Measurements from ENCODE around the gene CBLC.

The CBLC gene

DNA sequence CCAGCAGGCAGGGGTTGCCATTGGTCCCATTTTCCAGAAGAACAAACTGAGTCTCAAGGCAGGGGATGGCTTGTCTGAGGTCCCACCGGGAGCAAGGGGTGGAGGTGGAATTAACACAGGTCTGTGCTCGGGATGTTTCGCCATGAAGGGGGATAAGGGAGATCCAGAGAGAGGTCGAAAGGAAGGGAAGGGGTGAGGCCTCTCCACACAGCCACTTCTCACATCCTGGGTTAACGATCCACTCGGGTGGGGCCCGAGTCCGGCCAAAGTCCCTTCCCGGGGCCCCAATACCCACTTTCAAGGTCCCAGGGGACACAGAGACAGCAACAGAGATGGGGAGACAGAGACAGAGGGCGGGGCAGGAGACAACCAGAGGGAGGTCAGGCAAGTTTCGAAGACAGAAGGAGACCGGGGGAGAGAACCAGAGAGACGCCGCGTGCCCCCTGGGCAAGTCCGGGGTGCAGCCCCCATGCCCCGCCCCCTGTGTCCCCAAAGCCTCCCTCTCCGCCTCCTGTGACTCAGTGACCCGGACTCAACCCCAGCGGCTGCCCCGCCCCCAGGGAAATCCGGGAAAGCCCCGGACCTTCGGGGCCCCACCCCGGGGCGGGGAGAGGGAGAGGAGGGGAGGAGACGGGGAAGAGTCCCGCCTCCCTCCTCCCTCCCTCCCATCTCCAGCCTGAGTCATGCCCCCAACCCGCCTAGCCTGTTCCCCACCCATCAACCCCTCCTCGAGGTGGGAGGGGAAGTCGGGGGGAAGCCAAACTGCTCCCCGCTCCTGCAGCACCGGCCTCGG is 30.5 kb upstream of the CBLC start:
- peak; percentile 95 for DNase-seq (ENCODE audit: low spot score)

DNA sequence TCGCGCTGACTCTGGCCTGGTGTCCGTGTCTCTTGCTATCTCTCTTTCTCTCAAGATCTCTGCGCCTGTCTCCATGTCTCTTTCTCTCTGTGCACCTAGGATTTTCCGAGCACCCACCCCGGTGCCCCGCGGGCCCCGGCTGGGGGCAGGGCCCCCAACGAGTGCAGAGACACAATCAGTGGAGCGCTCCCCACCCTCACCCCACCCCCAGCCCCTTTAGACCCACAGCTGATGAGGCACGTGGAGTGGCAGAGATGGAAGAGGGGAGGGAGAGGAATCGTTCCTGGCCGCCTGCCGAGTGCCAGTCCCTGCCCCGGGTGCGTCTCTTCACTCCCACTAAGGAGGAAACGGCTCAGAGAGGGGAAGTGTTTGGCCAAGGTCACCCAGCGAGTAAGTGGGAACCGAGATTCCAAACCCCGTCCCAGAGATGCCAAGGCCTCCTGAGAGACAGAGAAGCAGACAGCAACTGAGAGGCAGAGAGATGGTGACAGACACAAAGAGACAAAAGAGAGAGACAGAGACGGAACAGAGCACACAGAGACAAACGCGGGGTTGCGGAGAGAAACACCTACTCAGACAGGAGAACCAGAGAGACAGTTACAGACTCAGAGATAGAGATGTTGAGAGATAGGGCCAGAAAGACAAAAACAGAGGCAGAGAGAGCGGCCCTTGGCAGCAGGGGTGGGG is 29.8 kb upstream of the CBLC start:
- DNase-seq (ENCODE audit: low spot score), result peak; percentile 39

GRCh38 chr19:44748426-44749254 is 29.1 kb upstream of the CBLC start, which contains the start of gene BCL3:
BCL3 (plus strand) TSS chr19:44748708; CDS start chr19:44748791, 83 bp downstream.
- DNase-seq (ENCODE audit: low spot score), result peak; percentile 67

DNA sequence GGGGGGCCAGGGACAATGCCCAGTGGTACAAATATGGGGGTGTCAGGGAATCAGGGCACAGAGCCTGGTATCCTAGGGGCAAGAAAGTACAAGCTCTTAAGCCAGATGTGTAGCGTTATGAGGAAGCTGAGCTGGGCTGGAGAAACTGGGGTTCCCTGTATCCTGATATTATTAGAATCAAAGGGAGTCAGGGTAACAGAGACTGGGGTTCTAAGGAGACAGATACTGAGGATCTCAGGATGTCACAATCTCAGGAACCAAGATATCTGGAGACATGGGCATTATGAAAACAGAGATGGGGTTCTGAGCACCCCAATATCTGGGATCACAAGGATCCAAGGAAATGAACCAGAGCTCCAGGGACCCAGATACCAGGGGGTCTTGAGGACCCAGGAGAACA is 28.4 kb upstream of the CBLC start:
- DNase-seq (ENCODE audit: low spot score), result no peak

- no peak for DNase-seq (ENCODE audit: low spot score)
Measured at GRCh38 chr19:44749994-44750393, 27.7 kb upstream of the CBLC start.

DNA sequence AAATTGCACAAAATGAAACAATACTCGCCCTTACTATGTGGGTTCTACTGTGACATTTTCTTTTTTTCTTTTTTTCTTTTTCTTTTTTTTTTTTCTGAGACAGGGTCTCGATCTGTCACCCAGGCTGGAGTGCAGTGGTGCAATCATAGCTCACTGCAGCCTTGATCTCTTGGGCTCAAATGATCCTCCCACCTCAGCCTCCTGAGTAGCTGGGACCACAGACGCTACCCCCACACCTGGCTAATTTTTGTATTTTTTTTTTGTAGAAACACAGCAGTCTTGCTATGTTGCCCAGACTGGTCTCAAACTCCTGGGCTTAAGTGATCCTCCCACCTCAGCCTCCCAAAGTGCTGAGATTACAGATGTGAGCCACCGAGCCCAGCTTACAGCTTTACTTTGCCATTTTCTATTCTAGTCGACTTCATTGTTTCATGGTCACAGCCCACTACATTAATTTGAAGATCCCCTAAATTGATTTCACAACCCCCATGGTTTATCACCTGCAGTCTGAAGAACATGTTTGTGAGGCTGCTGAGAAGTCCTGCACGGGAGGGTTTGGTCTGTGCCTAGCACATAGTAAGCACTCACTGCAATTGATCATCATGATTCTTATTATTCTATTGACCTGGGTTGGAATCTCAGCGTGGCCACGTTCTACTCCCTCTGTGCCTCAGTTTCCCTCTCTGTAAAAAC is 25.4 kb upstream of the CBLC start:
- no peak for DNase-seq (ENCODE audit: low spot score)

DNA sequence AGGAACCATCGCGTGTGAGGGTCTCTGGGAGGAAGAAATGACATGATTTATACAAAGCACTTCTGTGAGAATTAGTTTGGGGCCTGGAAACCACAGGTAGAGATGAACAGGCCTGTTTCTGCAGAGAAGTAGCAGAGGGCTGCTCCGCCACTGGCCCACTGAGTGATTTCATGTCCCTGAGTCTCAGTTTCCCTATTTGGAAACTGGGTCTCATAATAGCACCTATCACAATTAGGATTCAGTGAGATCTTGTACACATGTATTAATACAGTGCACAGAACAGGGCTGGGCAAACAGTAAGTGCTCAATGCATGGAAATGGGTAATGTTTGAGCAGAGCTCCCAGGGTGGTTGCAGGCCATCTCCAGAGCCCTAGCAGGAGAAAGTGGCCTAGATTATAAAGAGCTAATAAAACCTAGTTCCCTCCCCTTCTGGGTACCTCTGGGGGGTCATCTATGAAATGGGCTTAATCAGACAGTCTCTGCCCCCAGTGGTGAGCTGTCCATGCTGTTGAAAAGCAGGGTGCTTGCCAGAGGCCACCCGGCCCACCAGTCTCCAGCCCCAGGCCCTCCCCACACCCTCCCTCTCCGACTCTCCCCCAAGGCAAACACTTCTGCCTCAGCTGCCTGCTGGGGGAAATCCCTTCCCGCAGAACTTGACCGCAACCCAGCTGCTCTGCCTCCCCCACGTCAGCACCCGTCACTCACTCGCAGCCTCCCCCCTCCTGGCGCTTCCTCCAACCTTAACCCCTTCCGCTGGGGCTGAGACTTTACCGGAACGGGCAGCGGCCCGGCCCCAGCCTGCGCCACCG is 24.7 kb upstream of the CBLC start:
- DNase-seq (ENCODE audit: low spot score), result peak; percentile 82

GRCh38 chr19:44753626-44753931 is 24.1 kb upstream of the CBLC start:
- DNase-seq (ENCODE audit: low spot score), result no peak

DNA sequence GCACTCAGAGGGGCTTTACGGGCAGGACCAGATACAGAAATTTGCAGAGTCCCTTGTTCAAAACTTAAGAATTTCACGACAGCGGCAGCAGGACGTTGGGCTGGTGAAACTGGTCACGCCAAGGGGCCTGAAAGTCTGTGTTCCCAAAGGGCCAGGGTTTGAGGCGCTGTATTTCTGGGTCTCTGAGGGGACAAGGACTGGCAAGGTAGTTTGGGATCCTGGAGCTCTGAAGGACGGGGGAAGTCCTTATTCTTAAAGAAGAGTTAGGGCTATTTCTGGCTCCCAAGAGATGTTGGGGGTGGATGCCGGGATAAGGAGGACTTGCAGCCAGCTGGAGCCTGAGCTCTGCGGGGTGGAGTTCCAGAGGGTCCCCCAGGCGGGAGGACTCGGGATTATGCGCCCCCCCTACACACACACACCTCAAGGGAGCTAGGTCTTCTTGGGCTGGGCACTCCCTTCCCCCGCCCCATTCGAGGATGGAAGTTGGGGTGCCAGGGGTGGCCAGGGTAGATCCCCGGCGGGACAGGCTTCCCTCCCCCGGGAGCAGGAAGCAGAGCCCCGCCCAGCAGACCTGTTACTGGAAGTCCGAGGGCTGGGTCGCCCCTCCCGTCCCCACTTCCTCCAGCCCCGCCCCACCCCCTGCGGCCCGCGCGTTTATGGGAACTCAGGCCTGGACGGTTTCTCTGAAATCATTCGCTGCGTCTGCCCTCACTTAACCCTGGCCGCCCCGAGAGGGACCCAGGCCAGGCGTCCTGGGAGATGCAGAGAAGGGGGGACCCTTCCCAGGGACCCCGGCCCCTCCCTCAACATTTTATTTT is 23.5 kb upstream of the CBLC start:
- DNase-seq (ENCODE audit: low spot score), result peak; percentile 74

- DNase-seq (ENCODE audit: low spot score), result no peak
Measured at GRCh38 chr19:44754750-44755080, 23.0 kb upstream of the CBLC start.

- no peak for DNase-seq (ENCODE audit: low spot score)
Measured at GRCh38 chr19:44755219-44755618, 22.5 kb upstream of the CBLC start.

DNA sequence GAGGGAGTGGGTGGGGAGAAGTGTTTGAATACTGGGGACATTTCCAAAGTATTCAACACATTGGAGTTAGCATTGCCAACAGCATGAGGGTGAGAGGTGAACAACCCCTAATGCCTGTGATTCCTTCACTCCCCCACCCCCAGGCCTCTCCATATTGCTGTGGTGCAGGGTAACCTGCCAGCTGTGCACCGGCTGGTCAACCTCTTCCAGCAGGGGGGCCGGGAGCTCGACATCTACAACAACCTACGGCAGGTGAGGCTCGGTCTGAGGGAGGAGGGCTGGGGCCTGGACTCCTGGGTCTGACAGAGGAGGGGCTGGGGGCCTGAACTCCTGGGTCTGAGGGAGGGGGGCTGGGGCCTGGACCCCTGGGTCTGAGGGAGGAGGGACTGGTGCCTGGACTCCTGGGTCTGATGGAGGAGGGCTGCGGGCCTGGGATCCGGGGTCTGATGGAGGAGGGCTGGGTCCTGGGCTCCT is 21.6 kb upstream of the CBLC start:
- no peak for DNase-seq (ENCODE audit: low spot score)

- peak; percentile 38 for DNase-seq (ENCODE audit: low spot score)
Measured at GRCh38 chr19:44757057-44757734, 20.5 kb upstream of the CBLC start.

DNA sequence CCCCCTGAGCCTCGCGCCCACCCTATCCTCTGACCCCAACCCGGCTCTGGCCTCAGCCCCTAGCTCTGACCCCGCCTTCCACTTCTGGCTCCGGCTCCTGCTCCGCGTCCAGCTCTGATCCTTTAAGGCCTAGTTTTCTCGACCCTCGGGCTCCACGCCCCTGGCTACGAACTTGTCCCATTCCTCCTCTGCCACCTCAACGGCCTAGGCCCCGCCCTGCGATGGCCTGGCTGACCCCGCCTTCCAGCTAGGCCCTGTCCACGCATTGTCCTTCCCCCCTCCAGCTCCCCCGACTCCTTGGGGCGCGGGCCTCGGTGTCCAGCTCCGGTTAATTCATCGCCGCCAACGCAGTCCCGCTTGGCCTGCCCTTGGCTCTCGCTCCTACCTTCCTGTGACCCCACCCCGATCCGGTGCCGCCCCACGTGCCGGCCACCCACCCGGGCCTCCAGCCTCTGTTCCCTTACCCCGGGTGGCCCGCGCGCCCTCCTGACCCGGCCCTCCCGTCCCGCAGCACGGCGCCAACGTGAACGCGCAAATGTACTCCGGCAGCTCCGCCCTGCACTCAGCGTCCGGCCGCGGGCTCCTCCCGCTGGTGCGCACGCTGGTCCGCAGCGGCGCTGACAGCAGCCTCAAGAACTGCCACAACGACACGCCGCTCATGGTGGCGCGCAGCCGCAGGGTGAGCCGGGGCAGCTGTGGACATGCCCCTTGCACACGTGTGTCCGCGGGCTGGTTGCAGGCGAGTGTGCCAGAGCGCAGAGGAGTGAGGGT is 19.8 kb upstream of the CBLC start:
- DNase-seq (ENCODE audit: low spot score), result peak; percentile 47

DNA sequence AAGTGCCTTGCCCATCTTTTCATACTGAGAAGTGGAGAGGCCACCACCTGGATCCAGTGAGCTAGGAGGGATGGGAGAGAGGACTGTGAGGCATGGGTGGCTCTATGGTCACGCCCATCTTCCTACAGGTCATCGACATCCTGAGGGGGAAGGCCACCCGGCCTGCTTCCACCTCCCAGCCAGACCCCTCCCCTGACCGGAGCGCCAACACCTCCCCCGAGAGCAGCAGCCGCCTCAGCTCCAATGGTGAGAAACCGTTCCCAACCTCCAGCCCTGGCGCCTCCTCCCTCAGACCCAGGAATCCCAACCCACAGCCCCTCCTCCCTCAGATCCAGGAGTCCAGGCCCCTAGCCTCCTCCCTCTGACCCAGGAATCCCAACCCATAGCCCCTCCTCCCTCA is 19.1 kb upstream of the CBLC start:
- no peak for DNase-seq (ENCODE audit: low spot score)

GRCh38 chr19:44759083-44759804 is 18.4 kb upstream of the CBLC start:
- no peak for DNase-seq (ENCODE audit: low spot score)

GRCh38 chr19:44762038-44762437 is 15.7 kb upstream of the CBLC start:
- DNase-seq (ENCODE audit: low spot score), result no peak
